HL-60 (cell line): ENCODE data around the gene DNAH10.

Experiments
- CTCF ChIP-seq: IDR thresholded peaks from one replicate; pipeline ENCODE4 v1.5.1; 2011; ENCODE audit warnings: low read length, control low read depth, inconsistent platforms; ENCODE audit not compliant: insufficient read depth
- POLR2AphosphoS5 ChIP-seq: IDR thresholded peaks from 2 replicates; pipeline ENCODE4 v1.6.1; 2012; ENCODE audit warnings: low read depth

- TF ChIP-seq CTCF (no peak), POLR2AphosphoS5 (no peak)
These were observed 178.9 kb downstream of the DNAH10 start for GRCh38 chr12:123941000-123941399.
